Measurements from ENCODE around the gene B4GALNT1.
"Not testable (repeated sequence)": the region's sequence is repeated elsewhere in the genome, so short reads cannot be mapped to it uniquely, and the experiment has no call there.

Gene B4GALNT1

GRCh38 chr12:57632958-57633840, at the start of gene B4GALNT1:
Gene B4GALNT1 (minus strand): TSS chr12:57633201. CDS start chr12:57632132, 1,069 bp downstream.
- DNase-seq (ENCODE audit: low read depth) = peak; percentile 65

- DNase-seq (ENCODE audit: low read depth) = no peak
These were observed 46.7 kb upstream of the B4GALNT1 start for GRCh38 chr12:57679697-57680096.

GRCh38 chr12:57677947-57678346, 44.9 kb upstream of the B4GALNT1 start:
- not testable (repeated sequence) for DNase-seq (ENCODE audit: low read depth)

GRCh38 chr12:57674691-57675090, 41.7 kb upstream of the B4GALNT1 start:
- no peak for DNase-seq (ENCODE audit: low read depth)

GRCh38 chr12:57672801-57673200, 39.8 kb upstream of the B4GALNT1 start:
- no peak for DNase-seq (ENCODE audit: low read depth)

GRCh38 chr12:57671811-57672210, 38.8 kb upstream of the B4GALNT1 start:
- DNase-seq (ENCODE audit: low read depth) = not testable (repeated sequence)

GRCh38 chr12:57669691-57670090, 36.7 kb upstream of the B4GALNT1 start:
- not testable (repeated sequence) for DNase-seq (ENCODE audit: low read depth)

GRCh38 chr12:57666897-57667296, 33.9 kb upstream of the B4GALNT1 start:
- DNase-seq (ENCODE audit: low read depth) = no peak

- not testable (repeated sequence) for DNase-seq (ENCODE audit: low read depth)
These were observed 32.2 kb upstream of the B4GALNT1 start for GRCh38 chr12:57665066-57665820.

- DNase-seq (ENCODE audit: low read depth) = no peak
These were observed 28.4 kb upstream of the B4GALNT1 start for GRCh38 chr12:57661376-57661775.

GRCh38 chr12:57658890-57659289, 25.9 kb upstream of the B4GALNT1 start:
- no peak for DNase-seq (ENCODE audit: low read depth)

- DNase-seq (ENCODE audit: low read depth) = peak; percentile 69
These were observed 24.7 kb upstream of the B4GALNT1 start for GRCh38 chr12:57657744-57658143.

GRCh38 chr12:57656408-57656807, 23.4 kb upstream of the B4GALNT1 start:
- DNase-seq (ENCODE audit: low read depth) = not testable (repeated sequence)

GRCh38 chr12:57655541-57656240, 22.7 kb upstream of the B4GALNT1 start:
- no peak for DNase-seq (ENCODE audit: low read depth)

GRCh38 chr12:57654042-57654441, 21.0 kb upstream of the B4GALNT1 start:
- no peak for DNase-seq (ENCODE audit: low read depth)

GRCh38 chr12:57646659-57647049, 13.7 kb upstream of the B4GALNT1 start:
- DNase-seq (ENCODE audit: low read depth) = not testable (repeated sequence)

- peak; percentile 9 for DNase-seq (ENCODE audit: low read depth)
These were observed 13.1 kb upstream of the B4GALNT1 start for GRCh38 chr12:57645990-57646658.

GRCh38 chr12:57641699-57642442, 8.9 kb upstream of the B4GALNT1 start:
- no peak for DNase-seq (ENCODE audit: low read depth)

GRCh38 chr12:57640175-57641042, 7.4 kb upstream of the B4GALNT1 start:
- DNase-seq (ENCODE audit: low read depth) = no peak

GRCh38 chr12:57638096-57638495, 5.1 kb upstream of the B4GALNT1 start:
- DNase-seq (ENCODE audit: low read depth) = no peak

All from iris pigment epithelial cell (primary cell).